ENCODE results near the gene PAPPA. TPM values are rescaled to one million over a fixed set of nuclear protein-coding genes. Genes with fewer than 3 reads are reported as not detected.

Gene PAPPA
- total RNA-seq, 4 donors from 2014 or later = 9.6 to 35.3 (median 14.9) TPM

- TF ChIP-seq, protein P1, sequence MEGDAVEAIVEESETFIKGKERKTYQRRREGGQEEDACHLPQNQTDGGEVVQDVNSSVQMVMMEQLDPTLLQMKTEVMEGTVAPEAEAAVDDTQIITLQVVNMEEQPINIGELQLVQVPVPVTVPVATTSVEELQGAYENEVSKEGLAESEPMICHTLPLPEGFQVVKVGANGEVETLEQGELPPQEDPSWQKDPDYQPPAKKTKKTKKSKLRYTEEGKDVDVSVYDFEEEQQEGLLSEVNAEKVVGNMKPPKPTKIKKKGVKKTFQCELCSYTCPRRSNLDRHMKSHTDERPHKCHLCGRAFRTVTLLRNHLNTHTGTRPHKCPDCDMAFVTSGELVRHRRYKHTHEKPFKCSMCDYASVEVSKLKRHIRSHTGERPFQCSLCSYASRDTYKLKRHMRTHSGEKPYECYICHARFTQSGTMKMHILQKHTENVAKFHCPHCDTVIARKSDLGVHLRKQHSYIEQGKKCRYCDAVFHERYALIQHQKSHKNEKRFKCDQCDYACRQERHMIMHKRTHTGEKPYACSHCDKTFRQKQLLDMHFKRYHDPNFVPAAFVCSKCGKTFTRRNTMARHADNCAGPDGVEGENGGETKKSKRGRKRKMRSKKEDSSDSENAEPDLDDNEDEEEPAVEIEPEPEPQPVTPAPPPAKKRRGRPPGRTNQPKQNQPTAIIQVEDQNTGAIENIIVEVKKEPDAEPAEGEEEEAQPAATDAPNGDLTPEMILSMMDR (IDR thresholded peaks at IDR 0.05) = no peak
- DNase-seq (ENCODE audit: low spot score) (no peak), ATAC-seq (ENCODE audit: low FRiP score) (no peak)
Measured at GRCh38 chr9:116327701-116328405, 174.3 kb downstream of the PAPPA start.

DNA sequence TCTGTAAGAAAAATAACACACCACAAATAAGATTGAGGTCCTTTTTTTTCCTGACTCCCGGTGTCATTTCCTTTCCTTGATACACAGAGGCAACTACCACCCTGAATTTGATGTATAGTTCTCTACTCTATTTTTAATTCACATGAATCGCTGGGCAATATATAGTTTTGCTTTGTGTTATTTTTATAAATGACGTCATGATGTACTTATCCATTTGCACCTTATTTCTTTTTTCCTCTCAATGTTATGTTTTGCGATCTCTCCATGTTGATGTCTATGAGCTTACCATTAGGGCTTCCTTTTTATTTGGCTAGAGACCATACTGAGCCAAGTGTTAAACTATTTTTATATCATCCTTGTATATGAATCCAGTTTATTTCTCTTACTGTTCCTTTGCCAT lies 175.9 kb downstream of the PAPPA start:
- no peak for DNase-seq (ENCODE audit: low spot score)
- ATAC-seq (ENCODE audit: low FRiP score) = no peak
- TF ChIP-seq, protein P1 (IDR thresholded peaks at IDR 0.05) = no peak

- TF ChIP-seq, protein P1 (IDR thresholded peaks at IDR 0.05) = no peak
- no peak for DNase-seq (ENCODE audit: low spot score)
- ATAC-seq (ENCODE audit: low FRiP score) = no peak
Measured at GRCh38 chr9:116331241-116331640, 177.7 kb downstream of the PAPPA start.

GRCh38 chr9:116332090-116332489 lies 178.5 kb downstream of the PAPPA start:
- TF ChIP-seq, protein P1 (IDR thresholded peaks at IDR 0.05) = no peak
- DNase-seq (ENCODE audit: low spot score) = no peak

DNA sequence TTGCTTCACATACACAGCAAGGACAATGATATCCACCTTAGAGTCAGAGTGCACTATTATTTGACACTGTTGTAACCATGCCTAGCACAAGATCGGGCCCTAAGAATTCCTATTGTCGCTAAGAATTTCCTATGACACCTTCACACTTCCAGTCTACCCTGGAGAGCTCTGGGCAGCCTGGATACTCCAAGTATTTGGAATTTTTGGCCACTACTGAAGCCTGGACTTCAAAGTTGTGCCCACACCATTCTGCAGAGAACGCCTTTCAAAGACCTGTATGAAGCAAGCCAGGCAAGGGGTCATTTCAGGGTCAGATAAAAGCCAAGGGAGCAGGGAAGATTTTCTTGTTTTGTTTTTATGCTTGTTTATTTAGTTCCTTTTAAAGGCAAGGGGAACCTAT lies 179.7 kb downstream of the PAPPA start:
- DNase-seq (ENCODE audit: low spot score) (no peak), ATAC-seq (ENCODE audit: low FRiP score) (no peak)
- TF ChIP-seq, protein P1 (IDR thresholded peaks at IDR 0.05) = no peak

More at GRCh38 chr9:116332090-116332489, 178.5 kb downstream of the PAPPA start:
- ATAC-seq (ENCODE audit: low FRiP score) = no peak

DNA sequence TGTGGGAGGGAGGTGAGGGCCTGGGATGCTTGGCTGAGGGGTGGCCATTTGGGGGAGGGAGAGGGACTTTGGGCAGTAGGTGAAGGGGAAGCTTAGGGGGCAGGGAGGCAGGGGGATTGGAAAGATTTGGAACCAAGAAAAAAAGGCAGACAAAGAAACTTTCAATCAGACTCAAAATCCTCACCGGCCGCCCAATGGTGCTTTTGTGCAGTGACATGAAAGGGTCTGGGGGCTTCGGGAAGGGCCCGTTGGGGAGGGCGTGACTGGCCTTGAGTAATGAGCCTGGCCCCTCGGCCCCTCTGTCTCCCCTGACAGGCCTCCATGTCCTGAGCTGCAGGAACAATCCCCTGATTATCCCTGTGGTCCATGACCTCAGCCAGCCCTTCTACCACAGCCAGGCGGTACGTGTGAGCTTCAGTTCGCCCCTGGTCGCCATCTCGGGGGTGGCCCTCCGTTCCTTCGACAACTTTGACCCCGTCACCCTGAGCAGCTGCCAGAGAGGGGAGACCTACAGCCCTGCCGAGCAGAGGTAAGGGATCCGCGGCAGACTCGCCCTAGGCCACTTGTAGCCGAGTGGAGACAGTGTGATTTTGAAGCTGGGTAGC lies 181.1 kb downstream of the PAPPA start:
- TF ChIP-seq, protein P1 (IDR thresholded peaks at IDR 0.05) = no peak
- no peak for DNase-seq (ENCODE audit: low spot score)
- no peak for ATAC-seq (ENCODE audit: low FRiP score)

GRCh38 chr9:116335392-116335791 lies 181.8 kb downstream of the PAPPA start:
- ATAC-seq (ENCODE audit: low FRiP score) (no peak), DNase-seq (ENCODE audit: low spot score) (no peak)
- TF ChIP-seq, protein P1 (IDR thresholded peaks at IDR 0.05) = no peak

Measured in omental fat pad (tissue), 4 donors.